H9 (cell line): ENCODE results near the gene DMWD. TPM values are rescaled to one million over a fixed set of nuclear protein-coding genes. Genes with fewer than 3 reads are reported as not detected.

Source experiments
- DNase-seq: peaks from one replicate; pipeline ENCODE4 v3.0.0-alpha.2; 2017
- H2AFZ ChIP-seq: one replicate; pipeline ENCODE4 v1.6.1; 2013; ENCODE audit warnings: mild to moderate bottlenecking, low read length, control low read depth, moderate library complexity
- H2AK5ac ChIP-seq: 2 replicates; pipeline ENCODE4 v1.6.1; 2013; ENCODE audit warnings: low read length, control low read depth, mixed read lengths; ENCODE audit not compliant: insufficient read length
- H2BK120ac ChIP-seq: one replicate; pipeline ENCODE4 v1.6.1; 2013; ENCODE audit warnings: low read depth, mild to moderate bottlenecking, low read length, control low read depth, inconsistent platforms; ENCODE audit not compliant: poor library complexity, severe bottlenecking
- H2BK12ac ChIP-seq: 2 replicates; pipeline ENCODE4 v1.6.1; 2013; ENCODE audit warnings: low read length, control low read depth, mixed read lengths, low read depth; ENCODE audit not compliant: insufficient read length
- H2BK15ac ChIP-seq: 2 replicates; pipeline ENCODE4 v1.6.1; 2013; ENCODE audit warnings: low read depth, low read length, control low read depth
- H2BK20ac ChIP-seq: one replicate; pipeline ENCODE4 v1.6.1; 2013; ENCODE audit warnings: low read depth, mild to moderate bottlenecking, low read length, control low read depth, inconsistent platforms; ENCODE audit not compliant: poor library complexity, severe bottlenecking
- H2BK5ac ChIP-seq: 2 replicates; pipeline ENCODE4 v1.6.1; 2013; ENCODE audit warnings: low read length, control low read depth, mixed read lengths; ENCODE audit not compliant: insufficient read length
- H3K14ac ChIP-seq: 2 replicates; pipeline ENCODE4 v1.6.1; 2013; ENCODE audit warnings: low read length, control low read depth; ENCODE audit not compliant: insufficient read depth
- H3K18ac ChIP-seq: 2 replicates; pipeline ENCODE4 v1.6.1; 2013; ENCODE audit warnings: low read depth, mild to moderate bottlenecking, mixed read lengths, low read length, control low read depth; ENCODE audit not compliant: insufficient read length
- H3K23ac ChIP-seq: 2 replicates; pipeline ENCODE4 v1.6.1; 2013; ENCODE audit warnings: low read length, control low read depth, mixed read lengths, low read depth; ENCODE audit not compliant: insufficient read length
- H3K23me2 ChIP-seq: 2 replicates; pipeline ENCODE4 v1.6.1; 2013; ENCODE audit warnings: low read depth, mild to moderate bottlenecking, mixed read lengths, low read length, control low read depth; ENCODE audit not compliant: insufficient read length, poor library complexity, severe bottlenecking
- H3K27ac ChIP-seq: 2 replicates; pipeline ENCODE4 v1.5.1; 2013; ENCODE audit warnings: low read length, control low read depth, mixed read lengths, low read depth; ENCODE audit not compliant: insufficient read length
- H3K27me3 ChIP-seq: 2 replicates; pipeline ENCODE4 v1.6.1; 2013; ENCODE audit warnings: low read length, control low read depth, inconsistent platforms; ENCODE audit not compliant: insufficient read depth
- H3K4ac ChIP-seq: 2 replicates; pipeline ENCODE4 v1.6.1; 2013; ENCODE audit warnings: low read depth, mild to moderate bottlenecking, control low read depth, inconsistent platforms, low read length, moderate library complexity
- H3K4me1 ChIP-seq: 2 replicates; pipeline ENCODE4 v1.6.1; 2013; ENCODE audit warnings: low read length, control low read depth, inconsistent platforms; ENCODE audit not compliant: insufficient read depth
- H3K4me2 ChIP-seq: 2 replicates; pipeline ENCODE4 v1.6.1; 2013; ENCODE audit warnings: low read length, control low read depth, mixed read lengths; ENCODE audit not compliant: insufficient read length, insufficient read depth
- H3K56ac ChIP-seq: 2 replicates; pipeline ENCODE4 v1.6.1; 2013; ENCODE audit warnings: low read depth, mild to moderate bottlenecking, mixed read lengths, low read length, control low read depth; ENCODE audit not compliant: insufficient read length
- H3K79me1 ChIP-seq: 2 replicates; pipeline ENCODE4 v1.6.1; 2013; ENCODE audit warnings: low read depth, mild to moderate bottlenecking, moderate library complexity, low read length, control low read depth, inconsistent platforms; ENCODE audit not compliant: insufficient read depth, poor library complexity, severe bottlenecking
- H3K79me2 ChIP-seq: 2 replicates; pipeline ENCODE4 v1.6.1; 2013; ENCODE audit warnings: low read length, control low read depth, inconsistent platforms; ENCODE audit not compliant: insufficient read depth
- H3K9ac ChIP-seq: 2 replicates; pipeline ENCODE4 v1.6.1; 2013; ENCODE audit warnings: low read length, control low read depth, mixed read lengths; ENCODE audit not compliant: insufficient read length; ENCODE audit errors: extremely low read depth
- H3K9me3 ChIP-seq: one replicate; pipeline ENCODE4 v1.6.1; 2013; ENCODE audit warnings: low read depth, low read length, inconsistent platforms; ENCODE audit not compliant: control insufficient read depth
- H3T11ph ChIP-seq: one replicate; pipeline ENCODE4 v1.6.1; 2013; ENCODE audit warnings: mild to moderate bottlenecking, low read length, control low read depth, inconsistent platforms
- H4K20me1 ChIP-seq: one replicate; pipeline ENCODE4 v1.6.1; 2013; ENCODE audit not compliant: control insufficient read depth, insufficient read length, insufficient read depth
- H4K5ac ChIP-seq: 2 replicates; pipeline ENCODE4 v1.6.1; 2013; ENCODE audit warnings: low read depth, mild to moderate bottlenecking, mixed read lengths, low read length, control low read depth; ENCODE audit not compliant: insufficient read length
- H4K8ac ChIP-seq: replicated peaks from 2 replicates; pipeline ENCODE4 v1.6.1; 2013; ENCODE audit warnings: low read length, control low read depth, mixed read lengths, low read depth; ENCODE audit not compliant: insufficient read length
- H4K91ac ChIP-seq: 2 replicates; pipeline ENCODE4 v1.6.1; 2013; ENCODE audit warnings: low read depth, mild to moderate bottlenecking, moderate library complexity, mixed read lengths, low read length, control low read depth; ENCODE audit not compliant: insufficient read length
- H3K27ac Mint-ChIP-seq, 3 experiments: 2 replicates in 2 of 3; 3 replicates in 1 of 3; pipeline ENCODE4 v1.8.0; 2020 to 2021; ENCODE audit warnings: mixed read lengths in 3 of 3, mild to moderate bottlenecking in 1 of 3, moderate library complexity in 1 of 3
- H3K27me3 Mint-ChIP-seq: 2 replicates; pipeline ENCODE4 v1.8.0; 2021; ENCODE audit warnings: low read depth, mild to moderate bottlenecking, moderate library complexity, mixed read lengths
- H3K36me3 Mint-ChIP-seq, 3 experiments: 2 replicates in 2 of 3; 3 replicates in 1 of 3; pipeline ENCODE4 v1.8.0; 2020 to 2021; ENCODE audit warnings: low read depth in 3 of 3, mixed read lengths in 3 of 3; ENCODE audit not compliant: insufficient read depth in 1 of 3
- H3K4me1 Mint-ChIP-seq, 2 experiments: 2 replicates each; pipeline ENCODE4 v1.8.0; 2020; ENCODE audit warnings: mixed read lengths in 2 of 2
- H3K4me3 Mint-ChIP-seq, 2 experiments: 2 replicates in 1 of 2; 3 replicates in 1 of 2; pipeline ENCODE4 v1.8.0; 2020 to 2021; ENCODE audit warnings: mild to moderate bottlenecking in 2 of 2, mixed read lengths in 2 of 2, moderate library complexity in 1 of 2
- H3K9me3 Mint-ChIP-seq, 2 experiments: 2 replicates in 1 of 2; 3 replicates in 1 of 2; pipeline ENCODE4 v1.8.0; 2020; ENCODE audit warnings: mild to moderate bottlenecking in 2 of 2, mixed read lengths in 2 of 2, moderate library complexity in 1 of 2
- WGBS: extraction: QIAGEN DNeasy Blood & Tissue Kit; methylation state at CpG from one replicate; pipeline ENCODE4 v1.1.7; 2013; ENCODE audit warnings: missing lambda C conversion rate, low lambda C conversion rate, mixed read lengths; ENCODE audit not compliant: insufficient read length; ENCODE audit errors: extremely low coverage; 5-methylcytosine and 5-hydroxymethylcytosine counted together
- total RNA-seq: library from RNA; stranded (reverse); gene quantifications from 2 replicates; pipeline ENCODE4 v1.2.1, GENCODE V29; 2021
- TF ChIP-seq, protein P1 (sequence below): fragments of 200-600 bp; sonication (generic); conservative IDR thresholded peaks from 3 replicates; pipeline ENCODE4 v1.8.0; 2021; ENCODE audit warnings: antibody characterized with exemption, mild to moderate bottlenecking

DMWD gene
- total RNA-seq, 1 experiment from 2014 or later, result 75.1 TPM

DNA sequence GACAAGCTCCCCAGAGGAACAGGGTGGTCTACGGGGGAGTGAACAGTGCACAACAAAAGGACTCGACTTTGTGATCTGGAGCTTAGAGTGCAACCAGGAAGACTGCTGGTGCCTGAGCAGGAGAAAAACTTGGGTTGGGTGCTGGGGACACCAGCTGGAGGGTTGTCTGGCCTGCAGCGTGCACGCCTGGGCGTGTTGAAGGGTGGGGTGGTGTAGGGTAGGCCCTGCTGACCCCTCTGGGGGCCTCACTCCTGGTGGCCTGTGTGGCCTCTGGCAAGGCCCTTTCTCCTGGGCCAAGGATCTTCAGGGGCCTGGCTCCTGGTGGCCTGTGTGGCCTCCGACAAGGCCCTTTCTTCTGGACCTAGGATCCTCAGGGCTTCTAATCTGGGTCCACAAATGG, 27.1 kb upstream of the DMWD start:
- Histone ChIP-seq H3K79me2 (no peaks in the 10 kb centered on the region), H2BK120ac (no peak overlapping the region), H3K9ac (no peak overlapping the region), H3K4ac (no peak overlapping the region), H3K4me1 (0 out of 2 replicates have a peak, but pooled peaks cover 1% of the 10 kb centered on the region), H2AK5ac (no peak overlapping the region), H3K79me1 (no peaks in the 10 kb centered on the region), H2BK15ac (no peak overlapping the region), H3K4me2 (no peak overlapping the region), H3K27ac (no peak overlapping the region), H3K23me2 (peaks cover 11% of the 10 kb centered on the region), H4K20me1 (no peaks in the 10 kb centered on the region), H2AFZ (no peak overlapping the region), H3K18ac (no peak overlapping the region), H2BK20ac (no peak overlapping the region), H2BK5ac (no peak overlapping the region), H4K8ac (no peak overlapping the region), H3K27me3 (no peaks in the 10 kb centered on the region), H2BK12ac (no peak overlapping the region), H4K91ac (no peak overlapping the region), H3K14ac (no peak overlapping the region), H3T11ph (no peak overlapping the region), H3K56ac (no peak overlapping the region), H3K9me3 (no peaks in the 10 kb centered on the region), H4K5ac (no peak overlapping the region), H3K23ac (no peak overlapping the region)
- no peak overlapping the region; a peak in 1 of 5 replicates for H3K4me3 Mint-ChIP-seq
- TF ChIP-seq, protein P1, sequence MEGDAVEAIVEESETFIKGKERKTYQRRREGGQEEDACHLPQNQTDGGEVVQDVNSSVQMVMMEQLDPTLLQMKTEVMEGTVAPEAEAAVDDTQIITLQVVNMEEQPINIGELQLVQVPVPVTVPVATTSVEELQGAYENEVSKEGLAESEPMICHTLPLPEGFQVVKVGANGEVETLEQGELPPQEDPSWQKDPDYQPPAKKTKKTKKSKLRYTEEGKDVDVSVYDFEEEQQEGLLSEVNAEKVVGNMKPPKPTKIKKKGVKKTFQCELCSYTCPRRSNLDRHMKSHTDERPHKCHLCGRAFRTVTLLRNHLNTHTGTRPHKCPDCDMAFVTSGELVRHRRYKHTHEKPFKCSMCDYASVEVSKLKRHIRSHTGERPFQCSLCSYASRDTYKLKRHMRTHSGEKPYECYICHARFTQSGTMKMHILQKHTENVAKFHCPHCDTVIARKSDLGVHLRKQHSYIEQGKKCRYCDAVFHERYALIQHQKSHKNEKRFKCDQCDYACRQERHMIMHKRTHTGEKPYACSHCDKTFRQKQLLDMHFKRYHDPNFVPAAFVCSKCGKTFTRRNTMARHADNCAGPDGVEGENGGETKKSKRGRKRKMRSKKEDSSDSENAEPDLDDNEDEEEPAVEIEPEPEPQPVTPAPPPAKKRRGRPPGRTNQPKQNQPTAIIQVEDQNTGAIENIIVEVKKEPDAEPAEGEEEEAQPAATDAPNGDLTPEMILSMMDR, result no peak
- DNase-seq, result no peak
- no peaks in the 10 kb centered on the region; the same call in 1 of the 2 replicates for H3K27me3 Mint-ChIP-seq
- no peaks in the 10 kb centered on the region for H3K9me3 Mint-ChIP-seq
- no CpG with 5 or more reads among the region's 6 CpGs for WGBS
- peaks cover 23 to 54% (median 53%) of the 10 kb centered on the region in 3 experiments for H3K36me3 Mint-ChIP-seq
- peaks cover 18 to 29% of the 10 kb centered on the region in 2 experiments for H3K4me1 Mint-ChIP-seq
- peak overlapping the region in 2 of 3 experiments; percentile 40 to 70; a peak in 2 of 7 replicates for H3K27ac Mint-ChIP-seq
